SK-N-SH treated with all-trans-retinoic acid at 6 μM for 48 hours (cell line): Measurements from ENCODE around the gene ANKRD13D.

ENCODE experiments used
- ARNTL ChIP-seq: fragments of 450-650 bp; formaldehyde crosslinking; IDR thresholded peaks from 2 replicates; pipeline ENCODE4 v1.5.0; 2020; ENCODE audit warnings: low read depth, mild to moderate bottlenecking, moderate library complexity, borderline replicate concordance
- BACH2 ChIP-seq: fragments of 250-450 bp; sonication (Bioruptor Pico); IDR thresholded peaks from 2 replicates; pipeline ENCODE4 v1.9.0; 2021; ENCODE audit warnings: mild to moderate bottlenecking, borderline replicate concordance
- CSRNP3 ChIP-seq: fragments of 250-450 bp; sonication (Bioruptor Pico); IDR thresholded peaks from 2 replicates; pipeline ENCODE4 v1.5.1; 2021; ENCODE audit warnings: mild to moderate bottlenecking, moderate library complexity
- OSR1 ChIP-seq: fragments of 250-450 bp; sonication (Bioruptor Pico); IDR thresholded peaks from 2 replicates; pipeline ENCODE4 v1.8.0; 2022; ENCODE audit warnings: moderate library complexity, mild to moderate bottlenecking, inconsistent platforms
- PPARA ChIP-seq: fragments of 250-450 bp; sonication (Bioruptor Pico); IDR thresholded peaks from 2 replicates; pipeline ENCODE4 v1.5.0; 2020; ENCODE audit warnings: mild to moderate bottlenecking, borderline replicate concordance
- ZFP3 ChIP-seq: fragments of 250-450 bp; sonication (Bioruptor Pico); IDR thresholded peaks from 2 replicates; pipeline ENCODE4 v1.5.0; 2020; ENCODE audit warnings: mild to moderate bottlenecking, moderate library complexity

- TF ChIP-seq ZFP3 (CRISPR knock-in tag) (0 out of 2 replicates have a peak, but pooled peaks have one; percentile 46), BACH2 (CRISPR knock-in tag) (no peak), PPARA (CRISPR knock-in tag) (no peak), ARNTL (CRISPR knock-in tag) (no peak), CSRNP3 (no peak), OSR1 (no peak)
Observed at GRCh38 chr11:67317205-67317887, 28.2 kb downstream of the ANKRD13D start.
